Measurements from ENCODE around the gene RASSF6.
A peak's percentile ranks its signal among the peaks of the same experiment; 100 is the strongest.

The RASSF6 gene

DNA sequence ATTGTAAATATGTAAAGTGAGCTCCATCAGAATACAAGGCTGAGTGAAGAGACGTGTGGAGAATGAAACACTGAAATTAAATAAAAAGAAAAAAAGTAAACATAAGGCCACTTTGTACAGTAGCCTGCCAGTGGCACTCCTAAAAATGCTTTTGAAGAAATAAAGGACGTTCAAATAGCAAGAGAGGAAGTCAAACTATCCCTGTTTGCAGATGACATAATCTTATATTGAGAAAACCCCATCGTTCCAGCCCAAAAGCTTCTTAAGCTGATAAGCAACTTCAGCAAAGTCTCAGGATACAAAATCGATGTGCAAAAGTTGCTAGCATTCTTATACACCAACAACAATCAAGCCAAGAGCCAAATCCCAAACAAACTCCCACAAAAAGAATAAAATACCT is 24.2 kb downstream of the RASSF6 start:
- H3K36me3 ChIP-seq (ENCODE audit: insufficient read depth, low read length) = no peaks in the 10 kb centered on the region
- H3K9me3 ChIP-seq (ENCODE audit: insufficient read depth, low read depth, low read length) = no peaks in the 10 kb centered on the region
- no peak for TF ChIP-seq CTCF (conservative IDR thresholded peaks at IDR 0.05; ENCODE audit: low read length)
- no peak for TF ChIP-seq EZH2phosphoT487 (IDR thresholded peaks at IDR 0.05; ENCODE audit: borderline replicate concordance)
- no peaks in the 10 kb centered on the region for H3F3A ChIP-seq (ENCODE audit: low read depth)
- H3K79me2 ChIP-seq (ENCODE audit: insufficient read depth, low read length) = no peaks in the 10 kb centered on the region
- no peaks in the 10 kb centered on the region for H3K27me3 ChIP-seq (ENCODE audit: insufficient read depth, low read length, poor library complexity, severe bottlenecking)
- no peaks in the 10 kb centered on the region for H4K20me1 ChIP-seq (ENCODE audit: insufficient read depth, low read length, poor library complexity, severe bottlenecking)
- no peak overlapping the region for H2AFZ ChIP-seq (ENCODE audit: low read length)
- no peaks in the 10 kb centered on the region for H3K9me2 ChIP-seq (replicated peaks; ENCODE audit: low read depth, low read length)
- no peak overlapping the region for H3K4me2 ChIP-seq (ENCODE audit: low read depth, low read length, poor library complexity, severe bottlenecking)
- H3K4me1 ChIP-seq (ENCODE audit: insufficient read depth, low read length, poor library complexity, severe bottlenecking) = no peaks in the 10 kb centered on the region
- H3K9ac ChIP-seq (ENCODE audit: low read depth, low read length, poor library complexity, severe bottlenecking) = no peak overlapping the region
- no peak overlapping the region for H3K4me3 ChIP-seq (ENCODE audit: low read length, poor library complexity, severe bottlenecking)

DNA sequence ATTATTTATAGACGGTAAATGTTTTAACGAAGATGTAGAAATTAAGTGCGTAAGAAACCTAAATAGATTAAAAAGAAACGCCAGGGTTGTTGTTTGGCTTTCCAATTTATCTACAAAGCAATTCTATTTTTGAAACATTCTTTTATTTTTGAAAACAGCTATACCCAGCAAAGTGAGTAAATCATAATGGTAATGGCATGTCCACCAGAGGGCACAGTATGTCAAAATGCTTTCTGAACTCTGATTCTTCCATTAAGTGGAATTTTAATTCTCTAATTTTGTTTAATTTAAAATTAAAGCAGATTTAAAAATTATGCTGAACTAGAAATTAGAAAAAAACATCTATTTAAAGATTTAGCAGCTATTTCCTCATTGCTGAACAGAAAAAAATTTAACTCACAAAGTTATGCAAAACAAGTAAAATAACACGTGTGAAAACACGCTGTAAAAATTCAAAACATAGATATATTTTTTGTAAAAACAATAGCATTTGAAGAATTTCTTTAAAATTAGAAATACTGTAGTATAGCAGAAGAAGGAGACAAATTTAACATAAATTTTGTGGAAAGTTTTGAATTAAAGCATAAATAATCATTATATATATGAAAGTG is 26.5 kb downstream of the RASSF6 start:
- no peaks in the 10 kb centered on the region for H3F3A ChIP-seq (ENCODE audit: low read depth)
- H3K36me3 ChIP-seq (ENCODE audit: insufficient read depth, low read length) = no peaks in the 10 kb centered on the region
- peak; percentile 72 for TF ChIP-seq CTCF (conservative IDR thresholded peaks at IDR 0.05; ENCODE audit: low read length)
- TF ChIP-seq EZH2phosphoT487 (IDR thresholded peaks at IDR 0.05; ENCODE audit: borderline replicate concordance) = no peak
- no peaks in the 10 kb centered on the region for H3K79me2 ChIP-seq (ENCODE audit: insufficient read depth, low read length)
- no peak overlapping the region for H3K4me2 ChIP-seq (ENCODE audit: low read depth, low read length, poor library complexity, severe bottlenecking)
- H3K9me2 ChIP-seq (replicated peaks; ENCODE audit: low read depth, low read length) = no peaks in the 10 kb centered on the region
- H4K20me1 ChIP-seq (ENCODE audit: insufficient read depth, low read length, poor library complexity, severe bottlenecking) = no peaks in the 10 kb centered on the region
- H2AFZ ChIP-seq (ENCODE audit: low read length) = no peak overlapping the region
- no peak overlapping the region for H3K9ac ChIP-seq (ENCODE audit: low read depth, low read length, poor library complexity, severe bottlenecking)
- no peaks in the 10 kb centered on the region for H3K9me3 ChIP-seq (ENCODE audit: insufficient read depth, low read depth, low read length)
- no peaks in the 10 kb centered on the region for H3K4me1 ChIP-seq (ENCODE audit: insufficient read depth, low read length, poor library complexity, severe bottlenecking)
- H3K4me3 ChIP-seq (ENCODE audit: low read length, poor library complexity, severe bottlenecking) = no peak overlapping the region
- no peaks in the 10 kb centered on the region for H3K27me3 ChIP-seq (ENCODE audit: insufficient read depth, low read length, poor library complexity, severe bottlenecking)

- Histone ChIP-seq H3K79me2 (ENCODE audit: insufficient read depth, low read length) (no peaks in the 10 kb centered on the region), H3K36me3 (ENCODE audit: insufficient read depth, low read length) (no peaks in the 10 kb centered on the region), H3K4me3 (ENCODE audit: low read length, poor library complexity, severe bottlenecking) (no peak overlapping the region), H3K9me3 (ENCODE audit: insufficient read depth, low read depth, low read length) (no peaks in the 10 kb centered on the region), H3K9me2 (replicated peaks; ENCODE audit: low read depth, low read length) (no peaks in the 10 kb centered on the region), H3K4me2 (ENCODE audit: low read depth, low read length, poor library complexity, severe bottlenecking) (no peak overlapping the region), H3K27me3 (ENCODE audit: insufficient read depth, low read length, poor library complexity, severe bottlenecking) (no peaks in the 10 kb centered on the region), H4K20me1 (ENCODE audit: insufficient read depth, low read length, poor library complexity, severe bottlenecking) (no peaks in the 10 kb centered on the region), H3K4me1 (ENCODE audit: insufficient read depth, low read length, poor library complexity, severe bottlenecking) (no peaks in the 10 kb centered on the region), H2AFZ (ENCODE audit: low read length) (no peak overlapping the region), H3F3A (ENCODE audit: low read depth) (no peaks in the 10 kb centered on the region), H3K9ac (ENCODE audit: low read depth, low read length, poor library complexity, severe bottlenecking) (no peak overlapping the region)
- TF ChIP-seq CTCF (conservative IDR thresholded peaks at IDR 0.05; ENCODE audit: low read length) (no peak), EZH2phosphoT487 (IDR thresholded peaks at IDR 0.05; ENCODE audit: borderline replicate concordance) (no peak)
Observed at GRCh38 chr4:73589887-73590801, 30.1 kb downstream of the RASSF6 start.

All from Loucy (cell line).